Stimulated activated CD4-positive, alpha-beta T cell treated with anti-CD3 and anti-CD28 coated beads, Interleukin-15, amount 100 ng/mL, for 48 hours (primary cell): ENCODE data around the gene PTGES.
"Not testable (repeated sequence)": the region's sequence is repeated elsewhere in the genome, so short reads cannot be mapped to it uniquely, and the experiment has no call there.

ENCODE experiments used
- DNase-seq, 2 donors: peaks; one replicate each; pipeline ENCODE4 v3.0.0-alpha.2; 2020; ENCODE audit warnings: low read depth in 2 of 2

Gene PTGES

GRCh38 chr9:129770741-129771140 lies 17.9 kb upstream of the PTGES start:
- DNase-seq: no peak

- no peak for DNase-seq
Observed at GRCh38 chr9:129769669-129770068, 16.8 kb upstream of the PTGES start.

GRCh38 chr9:129768486-129768885 lies 15.6 kb upstream of the PTGES start:
- no peak for DNase-seq

- DNase-seq: no peak
Observed at GRCh38 chr9:129765764-129766317, 13.0 kb upstream of the PTGES start.

DNA sequence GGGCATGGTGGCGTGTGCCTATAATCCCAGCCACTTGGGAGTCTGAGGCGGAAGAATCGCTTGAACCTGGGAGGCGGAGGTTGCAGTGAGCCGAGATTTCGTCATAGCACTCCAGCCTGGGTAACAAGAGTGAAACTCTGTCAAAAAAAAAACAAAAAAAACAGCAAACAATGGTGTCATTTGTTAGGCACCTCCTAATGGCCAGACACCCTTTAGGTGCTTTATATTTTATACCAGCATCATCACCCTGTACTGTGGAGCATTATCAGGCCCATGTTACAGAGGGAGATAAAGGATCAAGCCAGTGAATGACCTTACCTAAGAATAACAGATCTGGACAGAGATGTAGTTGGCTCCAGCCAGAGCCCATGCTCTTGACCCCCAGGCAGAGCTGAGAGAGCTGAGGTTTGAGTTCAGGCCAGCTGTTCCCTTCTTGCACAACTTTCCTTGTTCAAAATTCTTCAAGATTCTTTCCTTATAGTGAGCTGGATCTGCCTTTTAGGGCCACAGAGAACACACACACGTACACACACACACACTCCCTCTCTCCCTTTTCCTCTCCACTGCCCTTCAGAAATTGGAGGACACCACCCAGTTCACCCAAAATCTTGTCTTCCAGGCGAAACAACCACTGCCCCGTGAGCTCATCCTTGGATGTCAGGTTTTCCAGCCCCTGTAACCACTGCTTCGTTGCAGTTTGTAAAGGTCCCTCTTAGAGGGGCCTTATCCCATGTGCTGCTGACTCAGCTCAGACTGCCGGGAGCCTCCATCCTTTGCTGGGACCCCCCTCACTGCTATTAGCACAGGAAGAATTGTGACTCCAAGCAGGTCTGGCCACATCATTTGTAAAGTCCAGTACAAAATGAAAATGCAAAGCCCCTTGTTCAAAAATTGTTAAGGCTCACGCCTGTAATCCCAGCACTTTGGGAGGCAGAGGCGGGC lies 10.4 kb upstream of the PTGES start:
- no peak for DNase-seq

DNA sequence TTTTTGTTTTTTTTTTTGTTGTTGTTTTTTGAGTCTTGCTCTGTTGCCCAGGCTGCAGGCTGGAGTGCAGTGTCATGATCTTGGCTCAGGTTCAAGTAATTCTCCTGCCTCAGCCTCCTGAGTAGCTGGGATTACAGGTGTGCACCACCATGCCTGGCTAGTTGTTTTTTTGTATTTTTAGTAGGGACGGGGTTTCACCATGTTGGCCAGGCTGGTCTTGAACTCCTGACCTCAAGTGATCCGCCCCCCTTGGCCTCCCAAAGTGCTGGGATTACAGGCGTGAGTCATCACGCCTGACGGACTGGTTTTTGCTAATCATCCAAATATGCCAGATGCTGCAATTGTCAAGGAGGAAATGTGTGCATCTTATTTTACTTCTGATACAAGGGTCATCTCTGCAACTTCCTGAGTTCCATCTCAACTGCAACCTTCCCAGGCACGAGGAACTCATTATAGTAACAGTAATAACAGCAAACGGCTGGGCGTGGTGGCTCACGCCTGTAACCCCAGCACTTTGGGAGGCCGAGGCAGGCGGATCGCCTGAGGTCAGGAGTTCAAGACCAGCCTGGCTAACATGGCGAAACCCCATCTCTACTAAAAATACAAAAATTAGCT lies 9.6 kb upstream of the PTGES start:
- not testable (repeated sequence) for DNase-seq

- DNase-seq: no peak
Observed at GRCh38 chr9:129761901-129762369, 9.1 kb upstream of the PTGES start.

DNA sequence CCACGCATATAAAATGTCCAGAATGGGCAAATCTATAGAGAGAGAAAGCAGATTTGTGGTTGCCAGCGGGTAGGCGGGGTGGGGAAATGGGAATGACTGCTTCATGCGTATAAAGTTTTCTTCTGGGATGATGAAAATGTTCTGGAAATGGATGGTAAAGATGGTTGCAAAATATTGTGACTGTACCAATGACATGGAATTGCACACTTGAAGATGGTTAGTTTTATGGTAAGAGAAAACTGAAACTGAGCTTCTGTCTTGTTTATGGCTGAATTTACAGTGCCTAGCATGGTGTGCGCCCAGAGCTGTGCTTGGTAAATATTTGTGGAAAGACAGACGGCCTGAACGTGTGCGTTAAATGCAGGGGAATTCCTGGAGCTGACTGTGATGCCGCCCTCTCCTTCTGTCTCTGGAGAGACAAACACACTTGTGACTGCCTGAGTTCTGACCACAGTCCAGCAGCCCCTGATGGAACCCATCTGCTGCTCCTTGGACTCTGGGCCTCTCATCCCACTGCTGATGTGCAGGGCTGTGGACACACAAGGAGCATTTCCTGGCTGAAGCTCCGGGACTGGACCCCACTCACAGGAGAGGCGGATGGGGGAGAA lies 8.6 kb upstream of the PTGES start:
- DNase-seq: no peak

GRCh38 chr9:129760784-129761183 lies 7.9 kb upstream of the PTGES start:
- not testable (repeated sequence) for DNase-seq

GRCh38 chr9:129759804-129760502 lies 7.1 kb upstream of the PTGES start:
- no peak for DNase-seq

- no peak for DNase-seq
Observed at GRCh38 chr9:129759319-129759718, 6.5 kb upstream of the PTGES start.

- DNase-seq: no peak
Observed at GRCh38 chr9:129757045-129757444, 4.2 kb upstream of the PTGES start.

GRCh38 chr9:129756191-129756590 lies 3.3 kb upstream of the PTGES start:
- DNase-seq: no peak

DNA sequence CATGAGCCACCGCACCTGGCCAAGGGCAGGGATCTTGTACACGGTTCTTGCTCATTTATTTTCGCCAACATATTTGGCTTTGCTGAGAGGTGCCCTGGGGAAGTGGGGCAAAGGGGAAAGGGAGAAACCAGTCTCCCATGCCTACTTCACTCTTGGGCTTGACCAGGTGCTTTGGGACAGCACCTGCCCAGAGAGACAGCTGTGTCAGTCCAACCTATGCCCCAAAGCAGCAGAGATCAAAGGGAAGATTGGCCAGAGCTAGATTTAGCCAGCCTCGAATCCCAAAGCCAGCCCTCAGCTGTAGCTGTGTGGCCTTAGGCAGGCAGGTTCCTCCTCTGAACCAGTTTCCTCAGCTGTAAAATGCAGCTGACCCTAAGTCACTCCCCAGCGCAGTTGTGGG lies 2.3 kb upstream of the PTGES start:
- DNase-seq: no peak

DNA sequence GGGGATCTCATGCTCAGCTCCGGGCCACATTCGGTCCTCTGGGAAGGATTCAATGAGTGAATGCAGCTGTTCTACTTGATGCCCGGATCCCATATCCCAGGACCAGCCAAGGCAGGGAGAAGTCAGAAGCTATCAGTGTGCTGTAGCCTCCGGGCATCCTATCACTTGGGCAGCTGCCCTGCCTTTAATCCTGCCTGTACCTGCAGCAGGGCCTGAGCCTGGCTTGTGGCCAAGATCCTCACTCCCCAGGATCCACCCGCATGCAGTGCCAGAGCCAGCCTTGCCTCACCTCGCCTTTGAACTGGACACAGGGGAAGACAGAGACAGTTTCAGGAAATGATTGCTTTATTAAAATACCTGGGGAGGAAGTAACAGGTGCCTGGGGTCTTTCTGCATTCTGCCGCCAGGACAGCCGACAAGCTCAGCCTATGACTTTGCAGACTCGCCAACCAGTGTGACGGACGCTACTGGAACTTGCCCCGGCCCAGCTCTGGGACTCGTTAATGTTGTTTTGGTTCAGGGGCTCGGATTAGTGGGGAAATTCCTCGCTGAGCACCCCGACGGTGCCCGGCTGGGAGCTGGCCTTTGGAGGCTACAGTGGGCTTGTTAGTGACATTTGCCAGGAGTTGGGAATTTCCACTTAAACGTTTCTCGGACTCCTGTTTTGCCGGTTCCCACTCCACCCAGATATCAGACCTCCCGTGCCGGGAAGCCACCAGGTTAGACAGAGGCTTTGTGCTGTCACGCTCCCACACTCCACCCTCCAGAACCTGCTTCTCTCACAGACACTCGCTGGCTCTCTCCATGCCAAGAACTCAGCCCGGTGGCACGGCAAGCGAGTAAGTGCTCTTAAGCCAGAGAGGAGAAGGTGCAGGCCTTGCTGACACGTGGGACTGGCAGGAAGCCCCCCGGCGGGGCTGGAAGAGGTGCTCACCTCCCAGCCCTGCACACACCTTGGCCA lies 721 bp downstream of the PTGES start:
- DNase-seq: no peak

DNA sequence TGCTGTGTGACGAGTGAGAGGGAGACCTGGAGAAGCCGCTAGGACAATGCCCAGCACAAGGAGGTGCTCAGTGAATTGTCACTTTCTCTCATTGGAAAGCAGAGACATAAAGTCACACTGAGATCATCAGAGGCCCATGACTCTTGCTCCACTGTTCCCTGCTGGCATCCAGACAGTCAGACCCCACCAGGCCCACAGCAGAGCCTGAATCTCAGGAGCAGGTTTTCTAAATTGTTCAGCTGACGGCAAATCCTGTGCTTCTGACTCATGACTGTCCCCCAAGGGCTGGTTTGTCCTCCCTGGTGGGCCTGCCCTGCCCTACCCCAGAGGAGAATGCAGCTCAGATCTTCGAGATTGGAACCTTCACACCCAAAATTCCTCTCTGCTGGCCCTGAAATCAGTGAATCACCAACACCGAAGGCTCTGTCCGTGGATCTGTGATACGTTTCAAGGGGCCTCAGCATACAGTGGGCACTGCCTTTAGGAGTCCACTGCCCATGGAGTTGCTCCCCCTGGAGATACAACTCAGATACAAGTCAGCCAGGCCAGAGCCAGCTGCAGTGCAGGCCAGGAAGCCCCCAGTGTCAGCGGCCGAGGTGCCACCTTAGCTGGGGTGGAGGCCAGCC lies 2.7 kb downstream of the PTGES start:
- DNase-seq: no peak

DNA sequence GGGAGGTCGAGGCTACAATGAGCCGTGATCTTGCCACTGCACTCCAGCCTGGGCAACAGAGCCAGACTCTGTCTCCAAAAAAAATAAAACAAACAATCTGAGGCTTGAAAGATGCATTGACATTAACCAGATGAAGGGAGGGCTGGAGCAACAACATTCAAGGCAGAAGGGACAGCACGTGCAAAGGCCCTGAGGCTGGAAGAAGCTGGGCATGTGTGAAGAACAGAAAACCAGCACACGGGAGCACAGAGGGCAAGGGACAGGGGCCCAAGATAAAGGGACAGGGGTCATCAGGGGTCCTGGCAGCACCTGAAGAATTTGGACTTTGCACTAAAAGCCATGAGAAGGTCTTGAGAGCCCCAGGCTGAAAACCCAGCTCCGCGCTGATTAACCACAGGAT lies 3.3 kb downstream of the PTGES start:
- DNase-seq: no peak

DNA sequence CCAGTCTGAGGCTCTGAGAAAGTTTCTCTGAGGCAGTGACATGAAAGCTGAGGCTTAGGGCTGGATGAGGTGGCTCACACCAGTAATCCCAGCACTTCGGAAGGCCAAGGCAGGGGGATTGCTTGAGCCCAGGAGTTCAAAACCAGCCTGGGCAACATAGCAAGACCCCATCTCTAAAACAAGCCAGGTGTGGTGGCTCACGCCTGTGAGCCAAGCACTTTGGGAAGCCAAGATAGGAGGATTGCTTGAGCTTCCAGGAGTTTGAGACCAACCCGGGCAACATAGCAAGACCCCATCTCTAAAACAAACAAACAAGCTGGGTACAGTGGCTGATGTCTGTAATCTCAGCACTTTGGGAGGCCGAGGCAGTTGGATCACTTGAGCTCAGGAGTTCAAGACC lies 3.8 kb downstream of the PTGES start:
- DNase-seq: not testable (repeated sequence)

DNA sequence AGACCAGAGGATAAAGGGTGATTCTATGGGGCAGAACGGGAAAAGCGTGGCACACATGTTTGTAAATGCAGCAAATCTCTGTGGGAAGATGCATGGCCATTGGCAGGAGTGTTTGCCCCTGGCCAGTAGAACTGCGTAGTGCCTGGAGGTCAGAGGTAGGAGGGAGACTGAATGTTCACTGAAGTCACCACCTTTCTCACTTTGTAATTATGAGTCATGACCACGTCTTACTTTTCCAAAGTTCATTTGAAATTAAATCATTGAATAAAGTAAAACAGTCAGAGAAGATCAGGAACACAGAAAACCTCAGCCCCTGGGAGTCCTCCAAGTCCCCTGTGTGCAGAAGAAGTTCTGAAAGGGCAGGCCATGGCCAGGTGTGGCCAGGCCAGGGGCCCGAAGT lies 4.6 kb downstream of the PTGES start:
- DNase-seq: no peak
